ENCODE data around the gene CDC42EP4.

Gene CDC42EP4

GRCh38 chr17:73324711-73325526, 13.1 kb upstream of the CDC42EP4 start:
- H3K79me2 ChIP-seq (ENCODE audit: insufficient read depth, low read length), result no peaks in the 10 kb centered on the region
- no peak overlapping the region for H3K4me3 ChIP-seq (ENCODE audit: low read depth in 1 of 2, low read length in 2 of 2)
- H4K20me1 ChIP-seq (ENCODE audit: insufficient read depth, low read length), result no peaks in the 10 kb centered on the region
- H3K27me3 ChIP-seq (ENCODE audit: insufficient read depth, low read length, poor library complexity), result peaks cover 16% of the 10 kb centered on the region
- no peak overlapping the region for H3K27ac ChIP-seq (ENCODE audit: low read length)
- H2AFZ ChIP-seq (ENCODE audit: low read depth, low read length), result no peak overlapping the region
- no peaks in the 10 kb centered on the region for H3K9me3 ChIP-seq (ENCODE audit: insufficient read depth, low read length, severe bottlenecking)
- ATAC-seq (ENCODE audit: insufficient read depth, low read depth) (no peak), DNase-seq (no peak)
- H3K4me1 ChIP-seq (ENCODE audit: insufficient read depth, low read length), result no peaks in the 10 kb centered on the region
- TF ChIP-seq CTCF (IDR thresholded peaks at IDR 0.05; ENCODE audit: borderline replicate concordance, extremely low read depth, low read length, poor library complexity, severe bottlenecking) (no peak), EZH2 (IDR thresholded peaks at IDR 0.05; ENCODE audit: borderline replicate concordance, low read depth, low read length, severe bottlenecking) (no peak)
- H3K36me3 ChIP-seq (ENCODE audit: insufficient read depth, low read length), result no peaks in the 10 kb centered on the region
- no peak overlapping the region for H3K9ac ChIP-seq (ENCODE audit: low read depth, low read length)
- H3K4me2 ChIP-seq (ENCODE audit: insufficient read depth, low read length), result no peak overlapping the region

- Histone ChIP-seq H3K9me3 (ENCODE audit: insufficient read depth, low read length, severe bottlenecking) (no peaks in the 10 kb centered on the region), H3K36me3 (ENCODE audit: insufficient read depth, low read length) (no peaks in the 10 kb centered on the region), H3K27ac (ENCODE audit: low read length) (no peak overlapping the region), H3K9ac (ENCODE audit: low read depth, low read length) (no peak overlapping the region), H3K4me1 (ENCODE audit: insufficient read depth, low read length) (no peaks in the 10 kb centered on the region), H4K20me1 (ENCODE audit: insufficient read depth, low read length) (no peaks in the 10 kb centered on the region), H3K27me3 (ENCODE audit: insufficient read depth, low read length, poor library complexity) (peaks cover 20% of the 10 kb centered on the region), H3K4me2 (ENCODE audit: insufficient read depth, low read length) (no peak overlapping the region), H2AFZ (ENCODE audit: low read depth, low read length) (no peak overlapping the region), H3K79me2 (ENCODE audit: insufficient read depth, low read length) (no peaks in the 10 kb centered on the region), H3K4me3 (ENCODE audit: low read depth in 1 of 2, low read length in 2 of 2) (no peak overlapping the region)
- no peak for DNase-seq
- TF ChIP-seq CTCF (IDR thresholded peaks at IDR 0.05; ENCODE audit: borderline replicate concordance, extremely low read depth, low read length, poor library complexity, severe bottlenecking), result no peak
- TF ChIP-seq EZH2 (IDR thresholded peaks at IDR 0.05; ENCODE audit: borderline replicate concordance, low read depth, low read length, severe bottlenecking), result no peak
- ATAC-seq (ENCODE audit: insufficient read depth, low read depth), result no peak
Measured at GRCh38 chr17:73324160-73324475, 12.3 kb upstream of the CDC42EP4 start.

GRCh38 chr17:73323409-73324159, 11.8 kb upstream of the CDC42EP4 start:
- Histone ChIP-seq H3K9me3 (ENCODE audit: insufficient read depth, low read length, severe bottlenecking) (no peaks in the 10 kb centered on the region), H3K27ac (ENCODE audit: low read length) (no peak overlapping the region), H2AFZ (ENCODE audit: low read depth, low read length) (no peak overlapping the region), H3K27me3 (ENCODE audit: insufficient read depth, low read length, poor library complexity) (peaks cover 20% of the 10 kb centered on the region), H3K4me3 (ENCODE audit: low read depth in 1 of 2, low read length in 2 of 2) (no peak overlapping the region), H3K4me1 (ENCODE audit: insufficient read depth, low read length) (no peaks in the 10 kb centered on the region), H3K36me3 (ENCODE audit: insufficient read depth, low read length) (no peaks in the 10 kb centered on the region), H4K20me1 (ENCODE audit: insufficient read depth, low read length) (no peaks in the 10 kb centered on the region), H3K9ac (ENCODE audit: low read depth, low read length) (no peak overlapping the region), H3K4me2 (ENCODE audit: insufficient read depth, low read length) (no peak overlapping the region), H3K79me2 (ENCODE audit: insufficient read depth, low read length) (no peaks in the 10 kb centered on the region)
- no peak for DNase-seq
- TF ChIP-seq CTCF (IDR thresholded peaks at IDR 0.05; ENCODE audit: borderline replicate concordance, extremely low read depth, low read length, poor library complexity, severe bottlenecking), result no peak
- TF ChIP-seq EZH2 (IDR thresholded peaks at IDR 0.05; ENCODE audit: borderline replicate concordance, low read depth, low read length, severe bottlenecking), result no peak
- no peak for ATAC-seq (ENCODE audit: insufficient read depth, low read depth)

Data from DND-41 (cell line).